Mesendoderm (in vitro differentiated cells): Measurements from ENCODE around the gene HMGB1.
"Not testable (repeated sequence)": the region's sequence is repeated elsewhere in the genome, so short reads cannot be mapped to it uniquely, and the experiment has no call there.

ENCODE experiments used
- DNase-seq: peaks from one replicate; pipeline ENCODE4 v3.0.0; 2013
- H2AK5ac ChIP-seq: 2 replicates; pipeline ENCODE4 v1.6.1; 2013; ENCODE audit warnings: low read length, inconsistent platforms
- H2BK120ac ChIP-seq: 2 replicates; pipeline ENCODE4 v1.6.1; 2013; ENCODE audit warnings: low read depth, mild to moderate bottlenecking, low read length, moderate library complexity, mixed read lengths
- H2BK15ac ChIP-seq: replicated peaks from 2 replicates; pipeline ENCODE4 v1.6.1; 2013; ENCODE audit warnings: low read depth, mild to moderate bottlenecking, moderate library complexity
- H2BK5ac ChIP-seq: 2 replicates; pipeline ENCODE4 v1.6.1; 2013; ENCODE audit warnings: low read length, inconsistent platforms
- H3K18ac ChIP-seq: 2 replicates; pipeline ENCODE4 v1.6.1; 2013; ENCODE audit warnings: mild to moderate bottlenecking, low read length, mixed read lengths
- H3K23ac ChIP-seq: one replicate; pipeline ENCODE4 v1.6.1; 2013; ENCODE audit warnings: low read length
- H3K27ac ChIP-seq: 2 replicates; pipeline ENCODE4 v1.5.1; 2013; ENCODE audit warnings: low read depth, mild to moderate bottlenecking, inconsistent platforms, low read length, moderate library complexity
- H3K27me3 ChIP-seq: 2 replicates; pipeline ENCODE4 v1.6.1; 2013; ENCODE audit warnings: low read length, control low read depth, mild to moderate bottlenecking, inconsistent platforms; ENCODE audit not compliant: insufficient read depth, poor library complexity
- H3K36me3 ChIP-seq: 2 replicates; pipeline ENCODE4 v1.6.1; 2013; ENCODE audit warnings: low read length, inconsistent platforms; ENCODE audit not compliant: control insufficient read depth, insufficient read depth
- H3K4ac ChIP-seq: one replicate; pipeline ENCODE4 v1.6.1; 2013; ENCODE audit warnings: low read depth, mild to moderate bottlenecking, low read length, moderate library complexity
- H3K4me1 ChIP-seq: 2 replicates; pipeline ENCODE4 v1.6.1; 2013; ENCODE audit warnings: low read depth, low read length, inconsistent platforms; ENCODE audit not compliant: control insufficient read depth
- H3K4me2 ChIP-seq: 2 replicates; pipeline ENCODE4 v1.6.1; 2013; ENCODE audit warnings: low read length
- H3K4me3 ChIP-seq: 2 replicates; pipeline ENCODE4 v1.5.1; 2013; ENCODE audit warnings: mild to moderate bottlenecking, low read length
- H3K56ac ChIP-seq: one replicate; pipeline ENCODE4 v1.6.1; 2013; ENCODE audit warnings: low read length
- H3K79me1 ChIP-seq: 2 replicates; pipeline ENCODE4 v1.6.1; 2013; ENCODE audit warnings: low read length, inconsistent platforms
- H3K79me2 ChIP-seq: 2 replicates; pipeline ENCODE4 v1.6.1; 2013; ENCODE audit warnings: mild to moderate bottlenecking, low read length; ENCODE audit not compliant: control insufficient read depth, insufficient read depth
- H3K9ac ChIP-seq: 2 replicates; pipeline ENCODE4 v1.6.1; 2013; ENCODE audit warnings: low read length, inconsistent platforms
- H4K5ac ChIP-seq: one replicate; pipeline ENCODE4 v1.6.1; 2013; ENCODE audit warnings: low read length
- H4K8ac ChIP-seq: one replicate; pipeline ENCODE4 v1.6.1; 2013; ENCODE audit warnings: low read depth, mild to moderate bottlenecking, control low read depth, low read length, moderate library complexity
- WGBS: extraction: QIAGEN DNeasy Blood & Tissue Kit; methylation state at CpG from one replicate; pipeline ENCODE4 v1.1.7; 2013; ENCODE audit warnings: low lambda C conversion rate, missing lambda C conversion rate; ENCODE audit not compliant: insufficient coverage; ENCODE audit errors: extremely low coverage; 5-methylcytosine and 5-hydroxymethylcytosine counted together

HMGB1 gene

GRCh38 chr13:30443957-30444404 lies 21.8 kb downstream of the HMGB1 start:
- no CpG with 5 or more reads among the region's 12 CpGs for WGBS
- no peak for DNase-seq

DNA sequence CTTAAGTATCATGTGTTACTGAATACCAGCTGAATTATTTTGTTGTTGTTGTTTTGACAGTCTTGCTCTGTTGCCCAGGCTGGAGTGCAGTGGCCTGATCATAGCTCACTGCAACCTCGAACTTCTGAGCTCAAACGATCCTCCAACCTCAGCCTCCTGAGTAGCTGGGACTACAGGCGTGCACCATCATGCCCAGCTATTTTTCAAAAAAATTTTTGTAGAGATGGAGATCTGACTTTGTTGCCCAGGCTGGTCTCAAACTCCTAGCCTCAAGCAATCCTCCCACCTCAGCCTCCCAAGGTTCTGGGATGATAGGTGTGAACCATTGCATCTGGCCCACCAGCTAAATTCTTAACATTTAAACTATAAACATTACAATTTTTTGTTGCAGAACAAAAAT lies 22.2 kb downstream of the HMGB1 start:
- not testable (repeated sequence) for H3K9ac ChIP-seq, DNase-seq, H4K8ac ChIP-seq

More at GRCh38 chr13:30443957-30444404, 21.8 kb downstream of the HMGB1 start:
- Histone ChIP-seq H3K27ac (no peak overlapping the region), H3K79me2 (no peaks in the 10 kb centered on the region), H3K27me3 (no peaks in the 10 kb centered on the region), H3K23ac (no peak overlapping the region), H2BK15ac (no peak overlapping the region), H3K79me1 (no peaks in the 10 kb centered on the region), H2AK5ac (no peak overlapping the region), H3K36me3 (no peaks in the 10 kb centered on the region), H3K4me1 (peaks cover 4% of the 10 kb centered on the region), H3K4ac (no peak overlapping the region), H3K56ac (no peak overlapping the region), H3K4me2 (no peak overlapping the region), H2BK5ac (no peak overlapping the region), H4K8ac (no peak overlapping the region), H4K5ac (no peak overlapping the region), H3K9ac (no peak overlapping the region), H2BK120ac (no peak overlapping the region), H3K18ac (no peak overlapping the region), H3K4me3 (no peak overlapping the region)

DNA sequence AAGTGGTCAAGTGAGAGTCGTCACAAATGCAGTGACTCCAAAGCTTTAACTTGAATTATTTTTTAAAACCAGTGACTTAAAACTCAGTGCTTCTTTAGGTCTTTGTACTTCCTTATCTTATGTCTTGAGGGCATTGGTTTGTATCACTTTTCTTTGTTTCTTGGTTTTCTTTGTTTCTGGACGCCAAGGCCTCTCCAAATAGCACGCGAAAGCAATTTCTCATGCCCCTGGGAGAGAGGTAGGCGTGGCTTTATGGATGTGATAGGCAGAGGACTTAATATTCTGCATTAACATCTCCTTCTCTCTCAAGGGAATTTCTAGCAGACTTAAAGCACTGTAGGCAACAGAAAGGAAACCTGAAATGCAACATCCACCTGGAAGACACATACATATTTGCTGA lies 22.8 kb downstream of the HMGB1 start:
- H3K79me2 ChIP-seq = no peaks in the 10 kb centered on the region
- DNase-seq = no peak
- no peak overlapping the region for H4K5ac ChIP-seq
- H2AK5ac ChIP-seq = no peak overlapping the region
- H2BK120ac ChIP-seq = no peak overlapping the region
- H3K4me2 ChIP-seq = no peak overlapping the region
- H3K4ac ChIP-seq = no peak overlapping the region
- H3K36me3 ChIP-seq = no peaks in the 10 kb centered on the region
- no peak overlapping the region for H3K56ac ChIP-seq
- H2BK15ac ChIP-seq = no peak overlapping the region
- no peaks in the 10 kb centered on the region for H3K27me3 ChIP-seq
- H3K23ac ChIP-seq = no peak overlapping the region
- WGBS = no CpG with 5 or more reads among the region's 5 CpGs
- H3K9ac ChIP-seq = no peak overlapping the region
- no peaks in the 10 kb centered on the region for H3K79me1 ChIP-seq
- peaks cover 4% of the 10 kb centered on the region for H3K4me1 ChIP-seq
- H3K18ac ChIP-seq = no peak overlapping the region
- H2BK5ac ChIP-seq = no peak overlapping the region
- H3K4me3 ChIP-seq = no peak overlapping the region
- H4K8ac ChIP-seq = no peak overlapping the region
- no peak overlapping the region for H3K27ac ChIP-seq

More for the DNA sequence above, 22.2 kb downstream of the HMGB1 start:
- H3K4me1 ChIP-seq, H3K56ac ChIP-seq, H2AK5ac ChIP-seq, H2BK5ac ChIP-seq, H3K18ac ChIP-seq, H3K27ac ChIP-seq, H3K79me1 ChIP-seq, H2BK120ac ChIP-seq, H4K5ac ChIP-seq, H3K36me3 ChIP-seq, H2BK15ac ChIP-seq, H3K4me2 ChIP-seq, H3K4me3 ChIP-seq, H3K4ac ChIP-seq, H3K23ac ChIP-seq, H3K27me3 ChIP-seq, H3K79me2 ChIP-seq: not testable (repeated sequence)
- WGBS = no CpG with 5 or more reads among the region's 3 CpGs

DNA sequence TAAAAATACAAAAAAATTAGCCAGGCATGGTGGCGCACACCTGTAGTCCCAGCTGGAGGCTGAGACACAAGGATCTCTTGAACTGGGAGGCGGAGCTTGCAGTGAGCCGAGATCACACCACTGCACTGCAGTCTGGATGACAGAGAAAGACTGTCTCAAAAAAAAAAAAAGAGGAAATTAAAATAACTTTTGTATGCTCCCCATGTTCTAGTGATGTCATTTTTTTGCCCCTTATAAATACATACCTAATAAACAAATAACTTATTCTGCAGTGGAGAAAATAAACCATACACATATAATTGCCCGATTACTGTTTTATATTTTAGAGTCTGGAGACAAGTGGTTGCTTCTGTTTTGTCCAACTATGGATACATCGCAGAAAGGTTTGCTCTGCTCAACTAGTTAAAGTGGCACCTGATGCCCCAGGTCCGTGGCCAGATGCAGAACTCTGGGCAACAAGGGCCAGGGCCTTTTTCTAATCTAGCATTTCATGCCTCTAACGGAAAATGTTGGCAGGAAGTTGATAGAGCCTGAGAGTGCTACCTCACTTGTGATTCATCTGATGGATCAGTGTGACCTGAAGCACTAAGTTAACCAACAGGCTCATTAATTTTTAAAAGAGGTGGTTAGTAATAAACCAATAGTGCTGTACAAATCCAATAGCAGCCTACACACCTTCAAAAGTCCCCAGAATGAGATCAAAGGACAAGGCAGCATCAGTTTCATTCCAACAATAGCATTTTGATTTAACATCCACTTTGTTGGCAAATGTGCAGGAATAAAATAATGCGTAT lies 24.6 kb downstream of the HMGB1 start:
- DNase-seq = no peak
- H2AK5ac ChIP-seq = no peak overlapping the region
- H2BK120ac ChIP-seq = no peak overlapping the region
- H3K9ac ChIP-seq = no peak overlapping the region
- no CpG with 5 or more reads among the region's 8 CpGs for WGBS
- no peak overlapping the region for H3K4me3 ChIP-seq
- no peak overlapping the region for H2BK5ac ChIP-seq
- H3K23ac ChIP-seq = no peak overlapping the region
- no peak overlapping the region for H4K8ac ChIP-seq
- H3K27me3 ChIP-seq = no peaks in the 10 kb centered on the region
- H3K4ac ChIP-seq = no peak overlapping the region
- H3K79me2 ChIP-seq = no peaks in the 10 kb centered on the region
- no peak overlapping the region for H3K18ac ChIP-seq
- no peak overlapping the region for H3K4me2 ChIP-seq
- no peak overlapping the region for H2BK15ac ChIP-seq
- no peaks in the 10 kb centered on the region for H3K36me3 ChIP-seq
- H3K79me1 ChIP-seq = no peaks in the 10 kb centered on the region
- peaks cover 1% of the 10 kb centered on the region for H3K4me1 ChIP-seq
- H3K27ac ChIP-seq = no peak overlapping the region
- H3K56ac ChIP-seq = no peak overlapping the region
- H4K5ac ChIP-seq = no peak overlapping the region

DNA sequence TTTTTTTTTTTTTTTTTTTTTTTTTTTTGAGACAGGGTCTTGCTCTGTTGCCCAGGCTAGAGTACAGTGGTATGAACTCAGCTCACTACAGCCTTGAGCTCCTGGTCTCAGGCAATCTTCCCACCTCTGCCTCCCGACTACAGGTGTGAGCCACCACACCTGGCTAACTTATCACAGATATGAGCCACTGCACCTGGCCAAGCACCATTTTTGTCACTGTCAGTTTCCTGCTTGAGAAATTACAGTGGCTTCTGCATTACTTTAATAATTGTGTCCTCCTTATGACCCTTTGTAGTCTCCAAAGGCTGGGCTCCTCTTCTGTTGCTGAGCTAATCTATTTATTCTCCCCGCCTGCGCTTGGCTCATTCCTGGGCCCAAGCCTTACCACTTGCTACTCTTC lies 27.4 kb downstream of the HMGB1 start:
- no peak overlapping the region for H3K4me3 ChIP-seq
- H3K36me3 ChIP-seq = no peaks in the 10 kb centered on the region
- no peak overlapping the region for H3K18ac ChIP-seq
- no peak overlapping the region for H3K23ac ChIP-seq
- no peak overlapping the region for H3K4ac ChIP-seq
- H4K5ac ChIP-seq = no peak overlapping the region
- H3K79me1 ChIP-seq = no peaks in the 10 kb centered on the region
- H2BK120ac ChIP-seq = no peak overlapping the region
- no peak overlapping the region for H3K27ac ChIP-seq
- WGBS = no CpG with 5 or more reads among the region's 3 CpGs
- H3K4me2 ChIP-seq = no peak overlapping the region
- DNase-seq = no peak
- no peak overlapping the region for H3K9ac ChIP-seq
- H4K8ac ChIP-seq = no peak overlapping the region
- H3K56ac ChIP-seq = no peak overlapping the region
- no peak overlapping the region for H2AK5ac ChIP-seq
- H2BK15ac ChIP-seq = no peak overlapping the region
- H3K4me1 ChIP-seq = no peaks in the 10 kb centered on the region
- no peak overlapping the region for H2BK5ac ChIP-seq
- H3K79me2 ChIP-seq = no peaks in the 10 kb centered on the region
- H3K27me3 ChIP-seq = no peaks in the 10 kb centered on the region

GRCh38 chr13:30437177-30437576 lies 28.6 kb downstream of the HMGB1 start:
- Histone ChIP-seq H3K27ac (no peak overlapping the region), H3K4ac (no peak overlapping the region), H3K36me3 (no peaks in the 10 kb centered on the region), H3K23ac (no peak overlapping the region), H2BK15ac (no peak overlapping the region), H2BK120ac (no peak overlapping the region), H3K79me1 (no peaks in the 10 kb centered on the region), H3K4me1 (no peaks in the 10 kb centered on the region), H3K27me3 (no peaks in the 10 kb centered on the region), H4K8ac (no peak overlapping the region), H3K18ac (no peak overlapping the region), H3K9ac (no peak overlapping the region), H4K5ac (no peak overlapping the region), H2BK5ac (no peak overlapping the region), H3K4me3 (no peak overlapping the region), H3K79me2 (no peaks in the 10 kb centered on the region), H3K56ac (no peak overlapping the region), H2AK5ac (no peak overlapping the region), H3K4me2 (no peak overlapping the region)
- DNase-seq = no peak
- no CpG with 5 or more reads among the region's 8 CpGs for WGBS
